ENCODE data around the gene LIPE.

LIPE gene

DNA sequence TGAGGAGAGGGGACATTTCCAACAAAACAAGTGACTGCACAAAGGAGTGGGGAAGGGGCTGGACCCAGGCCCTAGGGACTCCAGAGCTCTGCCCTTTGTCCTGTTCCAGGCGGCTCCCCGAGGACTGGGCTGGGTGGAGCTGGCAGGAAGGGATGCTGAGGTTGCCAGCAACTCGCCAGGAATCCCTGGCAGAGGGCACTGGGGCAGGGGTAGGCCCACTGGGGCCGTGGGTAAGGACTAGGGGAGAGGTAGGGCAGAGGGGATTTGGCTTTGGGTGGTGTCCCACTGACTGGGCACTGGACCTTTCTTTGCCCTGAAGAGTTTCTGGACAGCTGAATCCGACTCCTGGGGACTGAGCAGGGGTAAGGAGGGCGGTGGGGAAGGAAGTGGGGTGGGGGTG lies 7.9 kb downstream of the LIPE start:
- H3K4me3 ChIP-seq (ENCODE audit: low read depth, low read length) = no peak overlapping the region
- TF ChIP-seq, protein P1, sequence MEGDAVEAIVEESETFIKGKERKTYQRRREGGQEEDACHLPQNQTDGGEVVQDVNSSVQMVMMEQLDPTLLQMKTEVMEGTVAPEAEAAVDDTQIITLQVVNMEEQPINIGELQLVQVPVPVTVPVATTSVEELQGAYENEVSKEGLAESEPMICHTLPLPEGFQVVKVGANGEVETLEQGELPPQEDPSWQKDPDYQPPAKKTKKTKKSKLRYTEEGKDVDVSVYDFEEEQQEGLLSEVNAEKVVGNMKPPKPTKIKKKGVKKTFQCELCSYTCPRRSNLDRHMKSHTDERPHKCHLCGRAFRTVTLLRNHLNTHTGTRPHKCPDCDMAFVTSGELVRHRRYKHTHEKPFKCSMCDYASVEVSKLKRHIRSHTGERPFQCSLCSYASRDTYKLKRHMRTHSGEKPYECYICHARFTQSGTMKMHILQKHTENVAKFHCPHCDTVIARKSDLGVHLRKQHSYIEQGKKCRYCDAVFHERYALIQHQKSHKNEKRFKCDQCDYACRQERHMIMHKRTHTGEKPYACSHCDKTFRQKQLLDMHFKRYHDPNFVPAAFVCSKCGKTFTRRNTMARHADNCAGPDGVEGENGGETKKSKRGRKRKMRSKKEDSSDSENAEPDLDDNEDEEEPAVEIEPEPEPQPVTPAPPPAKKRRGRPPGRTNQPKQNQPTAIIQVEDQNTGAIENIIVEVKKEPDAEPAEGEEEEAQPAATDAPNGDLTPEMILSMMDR (IDR thresholded peaks at IDR 0.05; ENCODE audit: control insufficient read depth, extremely low read depth, insufficient read depth) = no peak
- DNase-seq (ENCODE audit: low read depth) = no peak

DNA sequence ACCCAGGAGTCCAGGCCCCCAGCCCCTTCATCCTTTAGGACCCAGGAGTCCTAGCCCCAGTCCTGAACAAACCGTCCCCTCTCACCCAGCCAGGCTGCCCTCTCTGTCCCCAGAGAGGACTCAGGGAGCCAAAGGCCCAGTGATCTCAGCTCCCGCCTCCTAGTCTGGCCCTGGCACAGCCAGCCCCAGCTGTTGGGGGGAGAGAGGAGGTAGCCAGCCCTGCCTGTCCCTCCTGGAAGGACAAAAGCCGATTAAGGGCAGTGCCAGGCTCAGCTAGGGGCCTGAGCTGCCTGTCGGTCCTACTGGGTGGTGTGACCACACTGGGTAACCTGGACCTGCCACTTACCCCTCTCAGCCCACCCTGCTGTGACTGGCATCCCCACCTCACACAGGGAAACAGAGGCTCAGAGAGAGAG lies 14.5 kb downstream of the LIPE start:
- TF ChIP-seq, protein P1 (IDR thresholded peaks at IDR 0.05; ENCODE audit: control insufficient read depth, extremely low read depth, insufficient read depth) = no peak
- H3K4me3 ChIP-seq (ENCODE audit: low read depth, low read length) = no peak overlapping the region
- no peak for DNase-seq (ENCODE audit: low read depth)

DNA sequence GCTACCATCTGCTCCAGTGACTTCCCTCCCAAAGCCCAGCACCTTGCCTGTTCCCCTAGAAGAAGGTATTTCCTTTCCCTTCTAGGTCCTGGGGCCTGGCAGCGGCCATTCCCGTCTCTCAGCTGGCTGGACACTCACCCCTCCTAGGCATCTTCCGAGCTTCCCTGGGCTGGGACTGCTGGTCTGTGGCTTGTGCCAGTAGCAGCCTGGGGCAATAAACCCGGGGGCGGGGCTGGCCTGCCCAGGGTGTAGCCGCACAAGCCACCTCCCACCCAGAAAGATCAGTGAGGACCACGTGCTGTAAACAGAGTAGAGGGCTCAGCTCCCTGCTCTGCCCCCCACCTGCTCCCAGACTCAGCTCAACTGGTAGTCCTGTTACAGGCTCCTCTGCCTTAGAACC lies 15.0 kb downstream of the LIPE start:
- no peak for DNase-seq (ENCODE audit: low read depth)
- TF ChIP-seq, protein P1 (IDR thresholded peaks at IDR 0.05; ENCODE audit: control insufficient read depth, extremely low read depth, insufficient read depth) = no peak
- H3K4me3 ChIP-seq (ENCODE audit: low read depth, low read length) = no peak overlapping the region

DNA sequence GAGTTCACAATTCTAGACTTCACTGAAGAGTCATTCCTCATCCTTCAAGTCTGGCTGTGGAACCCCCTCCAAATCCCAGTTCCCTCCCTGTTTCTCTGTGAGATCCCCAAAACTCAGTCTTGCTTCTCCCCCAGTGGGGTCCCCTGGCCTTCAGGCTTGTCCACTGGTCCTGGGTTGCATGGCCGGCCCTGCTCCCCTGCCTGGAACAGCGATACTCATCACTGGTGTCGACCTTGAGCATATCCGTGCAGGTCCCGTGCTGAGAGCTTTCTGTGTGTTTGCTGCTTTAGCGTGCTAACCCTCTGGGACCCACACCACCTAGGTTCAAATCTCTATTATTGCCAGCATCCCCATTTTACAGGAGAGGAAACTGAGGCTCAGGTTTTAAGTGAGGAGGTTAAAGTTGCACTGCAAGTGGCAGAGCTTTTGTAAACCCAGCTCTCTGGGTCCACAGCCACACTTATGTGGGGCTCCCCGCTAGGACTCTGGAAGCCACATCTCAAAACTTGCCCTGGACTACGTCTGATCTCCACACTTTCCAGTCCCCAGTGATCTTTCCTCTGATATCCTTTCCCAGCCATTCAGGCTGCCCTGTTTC lies 15.5 kb downstream of the LIPE start:
- TF ChIP-seq, protein P1 (IDR thresholded peaks at IDR 0.05; ENCODE audit: control insufficient read depth, extremely low read depth, insufficient read depth) = no peak
- no peak overlapping the region for H3K4me3 ChIP-seq (ENCODE audit: low read depth, low read length)
- DNase-seq (ENCODE audit: low read depth) = no peak

DNA sequence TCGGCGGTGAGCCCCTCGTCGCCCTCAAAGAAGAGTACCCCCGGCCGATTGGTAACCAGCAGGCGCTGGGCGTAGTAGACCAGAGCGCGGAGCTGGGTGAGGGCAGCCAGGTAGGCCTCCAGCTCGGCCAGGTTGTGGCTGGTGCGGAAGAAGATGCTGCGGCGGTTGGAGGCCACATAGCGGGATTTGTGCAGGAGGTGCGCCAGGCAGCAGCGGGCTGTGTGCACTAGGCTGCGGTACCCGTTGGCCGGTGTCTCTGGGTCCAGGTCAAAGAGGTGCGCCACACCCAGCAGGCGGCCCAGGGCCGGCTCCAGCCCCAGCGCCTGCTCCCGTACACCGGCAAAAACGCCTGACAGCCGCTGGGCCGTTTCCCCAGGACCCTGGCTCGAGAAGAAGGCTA lies 16.8 kb downstream of the LIPE start:
- no peak for DNase-seq (ENCODE audit: low read depth)
- TF ChIP-seq, protein P1 (IDR thresholded peaks at IDR 0.05; ENCODE audit: control insufficient read depth, extremely low read depth, insufficient read depth) = no peak
- H3K4me3 ChIP-seq (ENCODE audit: low read depth, low read length) = no peak overlapping the region

DNA sequence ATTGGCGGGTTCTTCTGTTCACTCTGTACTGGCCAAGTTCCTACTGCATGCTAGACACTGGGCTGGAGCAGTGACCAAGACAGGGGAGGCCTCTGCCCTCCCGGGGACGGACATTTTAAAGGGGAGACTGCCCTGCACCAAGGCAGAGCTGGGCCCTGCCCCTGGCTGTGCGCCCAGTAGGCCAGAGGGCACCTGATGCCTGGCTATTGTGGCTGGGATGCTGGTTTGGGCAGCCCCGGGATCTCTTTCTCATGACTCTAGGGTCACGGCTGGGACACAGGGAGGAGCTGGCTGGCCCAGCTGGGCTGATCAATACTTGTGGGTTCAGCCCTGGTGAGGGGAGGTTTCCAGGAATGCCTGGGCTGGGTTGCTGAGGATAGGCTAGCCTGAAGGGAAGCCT lies 17.7 kb downstream of the LIPE start:
- TF ChIP-seq, protein P1 (IDR thresholded peaks at IDR 0.05; ENCODE audit: control insufficient read depth, extremely low read depth, insufficient read depth) = no peak

DNA sequence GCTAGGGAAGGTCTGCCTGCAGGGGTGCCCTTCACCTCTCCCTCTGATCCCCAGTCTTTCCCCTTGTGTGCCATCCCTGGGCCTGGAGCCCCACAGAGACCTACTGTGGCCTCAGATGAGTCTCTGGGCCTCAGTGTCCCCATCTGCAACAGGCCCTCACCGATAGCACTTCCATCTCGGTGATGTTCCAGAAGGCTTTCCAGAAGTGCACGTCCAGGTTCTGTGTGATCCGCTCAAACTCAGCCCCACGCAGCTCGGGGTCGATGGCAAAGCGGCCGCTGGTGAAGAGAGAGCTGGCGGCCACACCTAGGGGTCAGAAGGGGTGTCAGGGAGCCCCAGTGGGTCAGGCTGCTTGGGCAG lies 19.4 kb downstream of the LIPE start:
- no peak overlapping the region for H3K4me3 ChIP-seq (ENCODE audit: low read depth, low read length)
- no peak for DNase-seq (ENCODE audit: low read depth)
- TF ChIP-seq, protein P1 (IDR thresholded peaks at IDR 0.05; ENCODE audit: control insufficient read depth, extremely low read depth, insufficient read depth) = no peak

More for the DNA sequence above, 17.7 kb downstream of the LIPE start:
- no peak overlapping the region for H3K4me3 ChIP-seq (ENCODE audit: low read depth, low read length)
- no peak for DNase-seq (ENCODE audit: low read depth)

All from LNCaP clone FGC (cell line).